Measurements from ENCODE around the gene MYLIP.

MYLIP gene

DNA sequence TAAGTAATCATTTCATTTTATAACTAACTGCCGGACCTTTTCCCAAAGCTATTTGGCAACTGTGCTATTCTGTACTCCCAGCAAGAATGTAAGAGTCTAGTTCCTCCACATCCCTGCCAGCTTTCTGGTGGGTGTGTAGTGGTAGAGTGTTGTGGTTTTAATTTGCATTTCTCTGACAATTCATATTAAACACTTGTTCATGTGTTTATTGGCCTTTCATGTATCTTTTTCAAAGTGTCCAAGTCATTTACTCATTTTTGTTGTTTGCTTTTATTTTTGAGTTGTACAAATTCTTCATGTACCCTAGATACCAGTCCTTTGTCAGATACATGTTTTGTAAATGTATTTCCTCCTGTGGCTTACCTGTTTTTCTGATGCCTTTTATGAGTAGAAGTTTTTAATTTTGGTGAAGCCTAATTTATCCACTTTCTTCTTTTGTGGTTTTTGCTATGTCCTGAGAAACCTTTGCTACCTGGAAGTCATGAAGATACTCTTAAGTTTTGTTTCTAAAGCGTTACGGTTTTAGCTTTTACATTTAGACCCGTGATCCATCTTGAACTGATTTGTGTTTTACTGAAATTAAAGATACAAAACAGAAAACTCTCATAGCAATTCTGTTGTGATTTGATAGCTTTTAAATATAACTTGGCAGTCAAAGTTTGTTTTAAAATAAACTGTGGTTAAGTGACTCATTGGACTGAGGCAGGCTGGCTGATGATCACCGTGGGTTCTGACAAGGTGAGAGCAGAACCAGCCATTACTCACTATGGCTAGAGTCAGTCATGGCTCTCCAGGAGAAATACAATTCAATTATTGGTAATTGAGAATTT lies 8.0 kb downstream of the MYLIP start (continued):
- TF ChIP-seq, protein P1, sequence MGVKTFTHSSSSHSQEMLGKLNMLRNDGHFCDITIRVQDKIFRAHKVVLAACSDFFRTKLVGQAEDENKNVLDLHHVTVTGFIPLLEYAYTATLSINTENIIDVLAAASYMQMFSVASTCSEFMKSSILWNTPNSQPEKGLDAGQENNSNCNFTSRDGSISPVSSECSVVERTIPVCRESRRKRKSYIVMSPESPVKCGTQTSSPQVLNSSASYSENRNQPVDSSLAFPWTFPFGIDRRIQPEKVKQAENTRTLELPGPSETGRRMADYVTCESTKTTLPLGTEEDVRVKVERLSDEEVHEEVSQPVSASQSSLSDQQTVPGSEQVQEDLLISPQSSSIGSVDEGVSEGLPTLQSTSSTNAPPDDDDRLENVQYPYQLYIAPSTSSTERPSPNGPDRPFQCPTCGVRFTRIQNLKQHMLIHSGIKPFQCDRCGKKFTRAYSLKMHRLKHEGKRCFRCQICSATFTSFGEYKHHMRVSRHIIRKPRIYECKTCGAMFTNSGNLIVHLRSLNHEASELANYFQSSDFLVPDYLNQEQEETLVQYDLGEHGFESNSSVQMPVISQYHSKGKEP (tag by site-specific recombination; IDR thresholded peaks at IDR 0.05), result no peak
- TF ChIP-seq SP7 (tag by site-specific recombination; IDR thresholded peaks at IDR 0.05) (peak; percentile 81), ZNF133 (tag by site-specific recombination; IDR thresholded peaks at IDR 0.05) (no peak), ZNF621 (tag by site-specific recombination; IDR thresholded peaks at IDR 0.05) (no peak)
- TF ChIP-seq, protein P2, sequence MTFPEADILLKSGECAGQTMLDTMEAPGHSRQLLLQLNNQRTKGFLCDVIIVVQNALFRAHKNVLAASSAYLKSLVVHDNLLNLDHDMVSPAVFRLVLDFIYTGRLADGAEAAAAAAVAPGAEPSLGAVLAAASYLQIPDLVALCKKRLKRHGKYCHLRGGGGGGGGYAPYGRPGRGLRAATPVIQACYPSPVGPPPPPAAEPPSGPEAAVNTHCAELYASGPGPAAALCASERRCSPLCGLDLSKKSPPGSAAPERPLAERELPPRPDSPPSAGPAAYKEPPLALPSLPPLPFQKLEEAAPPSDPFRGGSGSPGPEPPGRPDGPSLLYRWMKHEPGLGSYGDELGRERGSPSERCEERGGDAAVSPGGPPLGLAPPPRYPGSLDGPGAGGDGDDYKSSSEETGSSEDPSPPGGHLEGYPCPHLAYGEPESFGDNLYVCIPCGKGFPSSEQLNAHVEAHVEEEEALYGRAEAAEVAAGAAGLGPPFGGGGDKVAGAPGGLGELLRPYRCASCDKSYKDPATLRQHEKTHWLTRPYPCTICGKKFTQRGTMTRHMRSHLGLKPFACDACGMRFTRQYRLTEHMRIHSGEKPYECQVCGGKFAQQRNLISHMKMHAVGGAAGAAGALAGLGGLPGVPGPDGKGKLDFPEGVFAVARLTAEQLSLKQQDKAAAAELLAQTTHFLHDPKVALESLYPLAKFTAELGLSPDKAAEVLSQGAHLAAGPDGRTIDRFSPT (tag by site-specific recombination; IDR thresholded peaks at IDR 0.05), result no peak
- TF ChIP-seq, protein P3, sequence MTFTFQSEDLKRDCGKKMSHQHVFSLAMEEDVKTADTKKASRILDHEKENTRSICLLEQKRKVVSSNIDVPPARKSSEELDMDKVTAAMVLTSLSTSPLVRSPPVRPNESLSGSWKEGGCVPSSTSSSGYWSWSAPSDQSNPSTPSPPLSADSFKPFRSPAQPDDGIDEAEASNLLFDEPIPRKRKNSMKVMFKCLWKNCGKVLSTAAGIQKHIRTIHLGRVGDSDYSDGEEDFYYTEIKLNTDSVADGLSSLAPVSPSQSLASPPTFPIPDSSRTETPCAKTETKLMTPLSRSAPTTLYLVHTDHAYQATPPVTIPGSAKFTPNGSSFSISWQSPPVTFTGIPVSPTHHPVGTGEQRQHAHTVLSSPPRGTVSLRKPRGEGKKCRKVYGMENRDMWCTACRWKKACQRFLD (tag by site-specific recombination; IDR thresholded peaks at IDR 0.05), result no peak

DNA sequence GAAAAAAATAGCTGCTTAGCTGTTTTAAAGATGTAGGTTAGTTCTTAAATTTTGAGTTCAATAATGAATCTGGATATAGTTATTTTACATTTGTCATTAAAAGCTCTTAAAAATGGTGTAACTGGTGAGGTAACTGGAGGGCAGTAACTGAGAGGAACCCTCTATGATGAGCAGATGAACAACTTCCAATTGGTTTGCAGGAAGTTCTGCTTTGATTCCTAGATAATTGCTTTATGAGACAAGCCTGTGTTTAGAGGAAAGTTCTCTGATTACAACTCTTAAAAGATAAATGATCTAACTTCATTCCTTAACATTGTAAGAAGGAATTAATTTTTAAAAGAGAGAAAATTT lies 8.5 kb downstream of the MYLIP start:
- Histone ChIP-seq H3K36me3 (ENCODE audit: control insufficient read depth in 2 of 2, insufficient read depth in 1 of 2, low read length in 2 of 2) (peaks cover 6 to 63% of the 10 kb centered on the region in 2 experiments), H3K27ac (ENCODE audit: extremely low read depth, low read depth, low read length) (no peak overlapping the region), H3K4me1 (ENCODE audit: control insufficient read depth, insufficient read depth, low read length) (peaks cover 39% of the 10 kb centered on the region), H3K9me3 (ENCODE audit: control insufficient read depth, insufficient read depth, low read depth, low read length) (no peaks in the 10 kb centered on the region), H3K4me3 (ENCODE audit: low read depth, low read length) (no peak overlapping the region)
- TF ChIP-seq ZNF391 (tag by site-specific recombination; IDR thresholded peaks at IDR 0.05; ENCODE audit: borderline replicate concordance, low read depth), result no peak
- TF ChIP-seq ZNF174 (tag by site-specific recombination; IDR thresholded peaks at IDR 0.05), result no peak
- TF ChIP-seq EGR2 (tag by site-specific recombination; IDR thresholded peaks at IDR 0.05; ENCODE audit: low read depth), result no peak
- TF ChIP-seq, protein P4, sequence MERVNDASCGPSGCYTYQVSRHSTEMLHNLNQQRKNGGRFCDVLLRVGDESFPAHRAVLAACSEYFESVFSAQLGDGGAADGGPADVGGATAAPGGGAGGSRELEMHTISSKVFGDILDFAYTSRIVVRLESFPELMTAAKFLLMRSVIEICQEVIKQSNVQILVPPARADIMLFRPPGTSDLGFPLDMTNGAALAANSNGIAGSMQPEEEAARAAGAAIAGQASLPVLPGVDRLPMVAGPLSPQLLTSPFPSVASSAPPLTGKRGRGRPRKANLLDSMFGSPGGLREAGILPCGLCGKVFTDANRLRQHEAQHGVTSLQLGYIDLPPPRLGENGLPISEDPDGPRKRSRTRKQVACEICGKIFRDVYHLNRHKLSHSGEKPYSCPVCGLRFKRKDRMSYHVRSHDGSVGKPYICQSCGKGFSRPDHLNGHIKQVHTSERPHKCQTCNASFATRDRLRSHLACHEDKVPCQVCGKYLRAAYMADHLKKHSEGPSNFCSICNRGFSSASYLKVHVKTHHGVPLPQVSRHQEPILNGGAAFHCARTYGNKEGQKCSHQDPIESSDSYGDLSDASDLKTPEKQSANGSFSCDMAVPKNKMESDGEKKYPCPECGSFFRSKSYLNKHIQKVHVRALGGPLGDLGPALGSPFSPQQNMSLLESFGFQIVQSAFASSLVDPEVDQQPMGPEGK (tag by site-specific recombination; IDR thresholded peaks at IDR 0.05), result no peak
- TF ChIP-seq ZSCAN23 (tag by site-specific recombination; IDR thresholded peaks at IDR 0.05), result no peak
- TF ChIP-seq OVOL3 (tag by site-specific recombination; IDR thresholded peaks at IDR 0.05), result no peak
- TF ChIP-seq ZNF600 (tag by site-specific recombination; IDR thresholded peaks at IDR 0.05), result 0 out of 2 replicates have a peak, but pooled peaks have one; percentile 4
- no peak for TF ChIP-seq ZNF670 (tag by site-specific recombination; IDR thresholded peaks at IDR 0.05; ENCODE audit: low read depth)
- TF ChIP-seq ZNF510 (tag by site-specific recombination; IDR thresholded peaks at IDR 0.05; ENCODE audit: insufficient replicate concordance), result peak; percentile 94
- no peak for TF ChIP-seq GLI2 (tag by site-specific recombination; IDR thresholded peaks at IDR 0.05; ENCODE audit: borderline replicate concordance, low read depth)
- TF ChIP-seq ZEB2 (tag by site-specific recombination; IDR thresholded peaks at IDR 0.05), result 0 out of 2 replicates have a peak, but pooled peaks have one; percentile 6
- TF ChIP-seq ZNF24 (tag by site-specific recombination; IDR thresholded peaks at IDR 0.05), result no peak
- ChIA-PET POLR2A (interaction anchor here (0.6 to 1.5 kb wide), 2 partner anchors 9 to 419 kb away, joined by 3 to 12 read pairs; partner anchors contain the start of gene MYLIP), CTCF (interaction anchor here (0.5 to 1.5 kb wide), 10 partner anchors 9 to 477 kb away, joined by 3 to 10 read pairs (median 3); partner anchors contain the start of gene MYLIP)
